ENCODE measurements around the gene FURIN.

GRCh38 chr15:90866800-90867199 lies 1.6 kb upstream of the FURIN start:
- TF ChIP-seq CTCF (conservative IDR thresholded peaks at IDR 0.05 in 1 of 2, IDR thresholded peaks at IDR 0.05 in 1 of 2; ENCODE audit: low read depth in 1 of 2, low read length in 2 of 2): no peak
- TF ChIP-seq EZH2 (IDR thresholded peaks at IDR 0.05; ENCODE audit: low read length, missing control alignments): no peak

All from fibroblast of lung (primary cell).